Measurements from ENCODE around the gene SORCS2.

SORCS2 gene

GRCh38 chr4:7218686-7219085 is 26.3 kb downstream of the SORCS2 start:
- no peaks in the 10 kb centered on the region for H3K9me3 ChIP-seq (ENCODE audit: insufficient read depth, low read length, severe bottlenecking)
- H3K36me3 ChIP-seq (ENCODE audit: insufficient read depth, low read length), result no peaks in the 10 kb centered on the region
- H3K9ac ChIP-seq (ENCODE audit: low read depth, low read length), result no peak overlapping the region
- H3K27me3 ChIP-seq (ENCODE audit: insufficient read depth, low read length, poor library complexity), result peaks cover 11% of the 10 kb centered on the region
- no peak overlapping the region for H3K4me2 ChIP-seq (ENCODE audit: insufficient read depth, low read length)
- no peaks in the 10 kb centered on the region for H3K79me2 ChIP-seq (ENCODE audit: insufficient read depth, low read length)
- no peaks in the 10 kb centered on the region; the same call in 1 of the 2 replicates for H4K20me1 ChIP-seq (ENCODE audit: insufficient read depth, low read length)
- H3K4me3 ChIP-seq (ENCODE audit: low read depth in 1 of 2, low read length in 2 of 2), result no peak overlapping the region
- no peak for DNase-seq
- H3K4me1 ChIP-seq (ENCODE audit: insufficient read depth, low read length), result no peaks in the 10 kb centered on the region
- H2AFZ ChIP-seq (ENCODE audit: low read depth, low read length), result no peak overlapping the region
- no peak for ATAC-seq (ENCODE audit: insufficient read depth, low read depth)
- TF ChIP-seq CTCF (IDR thresholded peaks at IDR 0.05; ENCODE audit: borderline replicate concordance, extremely low read depth, low read length, poor library complexity, severe bottlenecking), result no peak
- TF ChIP-seq EZH2 (IDR thresholded peaks at IDR 0.05; ENCODE audit: borderline replicate concordance, low read depth, low read length, severe bottlenecking), result no peak
- no peak overlapping the region for H3K27ac ChIP-seq (ENCODE audit: low read length)

DNA sequence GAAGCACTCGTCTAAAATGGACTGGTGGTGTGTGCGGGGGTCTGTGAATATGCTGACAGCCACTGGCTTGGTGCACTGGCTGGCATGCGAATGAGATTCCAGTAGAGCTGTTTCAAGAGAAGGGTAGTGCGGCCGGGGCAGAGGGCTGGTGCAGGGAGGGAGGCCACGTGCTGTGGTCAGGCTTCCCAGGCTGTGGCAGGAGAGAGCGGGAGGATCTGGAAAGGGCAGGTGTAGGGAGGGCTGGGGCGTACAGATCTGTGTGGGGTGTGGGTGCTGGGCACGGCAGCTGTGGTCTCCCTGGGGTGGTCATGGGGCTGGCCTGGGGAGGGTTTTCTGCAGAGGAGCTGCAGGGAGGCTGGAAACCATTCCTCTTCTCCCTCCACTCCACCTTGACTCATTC is 30.2 kb downstream of the SORCS2 start:
- Histone ChIP-seq H3K36me3 (ENCODE audit: insufficient read depth, low read length) (no peaks in the 10 kb centered on the region), H3K9me3 (ENCODE audit: insufficient read depth, low read length, severe bottlenecking) (no peaks in the 10 kb centered on the region), H3K4me1 (ENCODE audit: insufficient read depth, low read length) (no peaks in the 10 kb centered on the region), H2AFZ (ENCODE audit: low read depth, low read length) (no peak overlapping the region), H3K4me3 (ENCODE audit: low read depth in 1 of 2, low read length in 2 of 2) (no peak overlapping the region), H3K79me2 (ENCODE audit: insufficient read depth, low read length) (no peaks in the 10 kb centered on the region), H3K27ac (ENCODE audit: low read length) (no peak overlapping the region), H3K9ac (ENCODE audit: low read depth, low read length) (no peak overlapping the region), H3K4me2 (ENCODE audit: insufficient read depth, low read length) (no peak overlapping the region), H4K20me1 (ENCODE audit: insufficient read depth, low read length) (peaks cover 4% of the 10 kb centered on the region; the same call in 1 of the 2 replicates), H3K27me3 (ENCODE audit: insufficient read depth, low read length, poor library complexity) (peaks cover 11% of the 10 kb centered on the region)
- DNase-seq (no peak), ATAC-seq (ENCODE audit: insufficient read depth, low read depth) (no peak)
- TF ChIP-seq CTCF (IDR thresholded peaks at IDR 0.05; ENCODE audit: borderline replicate concordance, extremely low read depth, low read length, poor library complexity, severe bottlenecking) (no peak), EZH2 (IDR thresholded peaks at IDR 0.05; ENCODE audit: borderline replicate concordance, low read depth, low read length, severe bottlenecking) (no peak)

DNA sequence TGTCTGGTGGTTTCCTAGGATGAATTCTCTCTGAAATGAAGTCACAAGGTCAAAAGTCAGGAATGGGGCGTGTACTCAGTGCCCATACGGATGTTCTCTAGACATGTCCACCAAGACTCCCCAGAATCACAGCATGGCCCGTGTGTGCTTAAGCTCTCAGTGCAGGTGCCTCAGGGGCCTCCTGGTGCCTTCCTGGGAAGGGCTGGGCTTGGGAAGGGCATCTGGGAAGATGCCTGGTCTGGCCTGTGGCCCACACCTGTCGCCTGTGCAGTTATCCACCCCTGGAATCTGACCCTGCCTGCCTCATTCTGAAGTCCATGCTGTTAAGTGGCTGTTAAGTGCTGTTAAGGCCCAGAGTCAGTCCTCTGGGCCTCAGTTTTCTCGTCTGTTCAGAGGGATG is 31.2 kb downstream of the SORCS2 start:
- H3K27ac ChIP-seq (ENCODE audit: low read length), result no peak overlapping the region
- H3K79me2 ChIP-seq (ENCODE audit: insufficient read depth, low read length), result no peaks in the 10 kb centered on the region
- H3K4me2 ChIP-seq (ENCODE audit: insufficient read depth, low read length), result no peak overlapping the region
- no peak overlapping the region for H3K4me3 ChIP-seq (ENCODE audit: low read depth in 1 of 2, low read length in 2 of 2)
- H3K4me1 ChIP-seq (ENCODE audit: insufficient read depth, low read length), result no peaks in the 10 kb centered on the region
- peaks cover 11% of the 10 kb centered on the region for H3K27me3 ChIP-seq (ENCODE audit: insufficient read depth, low read length, poor library complexity)
- TF ChIP-seq EZH2 (IDR thresholded peaks at IDR 0.05; ENCODE audit: borderline replicate concordance, low read depth, low read length, severe bottlenecking) (no peak), CTCF (IDR thresholded peaks at IDR 0.05; ENCODE audit: borderline replicate concordance, extremely low read depth, low read length, poor library complexity, severe bottlenecking) (no peak)
- ATAC-seq (ENCODE audit: insufficient read depth, low read depth) (no peak), DNase-seq (no peak)
- H3K36me3 ChIP-seq (ENCODE audit: insufficient read depth, low read length), result no peaks in the 10 kb centered on the region
- no peak overlapping the region for H2AFZ ChIP-seq (ENCODE audit: low read depth, low read length)
- peaks cover 4% of the 10 kb centered on the region; the same call in 1 of the 2 replicates for H4K20me1 ChIP-seq (ENCODE audit: insufficient read depth, low read length)
- no peak overlapping the region for H3K9ac ChIP-seq (ENCODE audit: low read depth, low read length)
- H3K9me3 ChIP-seq (ENCODE audit: insufficient read depth, low read length, severe bottlenecking), result no peaks in the 10 kb centered on the region

DNA sequence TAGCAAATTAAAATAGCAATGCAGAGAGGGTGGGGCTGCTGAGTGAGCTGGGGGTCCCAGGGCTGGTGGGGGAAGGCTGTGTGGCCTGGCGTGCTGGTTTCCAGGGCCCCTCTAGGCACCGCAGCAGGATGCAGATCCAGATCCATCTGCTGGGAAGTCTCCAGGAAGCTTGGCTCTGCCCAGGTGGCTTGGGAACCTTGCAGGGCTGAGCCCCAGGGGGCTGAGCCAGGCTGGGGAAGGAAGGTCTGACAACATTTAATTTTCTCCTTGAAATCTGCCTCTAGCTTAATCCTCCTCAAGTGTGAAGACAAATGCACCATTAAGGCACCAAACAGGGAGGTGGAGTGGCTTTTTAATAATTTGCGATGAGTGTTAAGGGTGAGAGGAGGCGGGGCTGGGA is 31.7 kb downstream of the SORCS2 start:
- TF ChIP-seq CTCF (IDR thresholded peaks at IDR 0.05; ENCODE audit: borderline replicate concordance, extremely low read depth, low read length, poor library complexity, severe bottlenecking) (no peak), EZH2 (IDR thresholded peaks at IDR 0.05; ENCODE audit: borderline replicate concordance, low read depth, low read length, severe bottlenecking) (no peak)
- peaks cover 4% of the 10 kb centered on the region; the same call in 1 of the 2 replicates for H4K20me1 ChIP-seq (ENCODE audit: insufficient read depth, low read length)
- H2AFZ ChIP-seq (ENCODE audit: low read depth, low read length), result no peak overlapping the region
- DNase-seq (no peak), ATAC-seq (ENCODE audit: insufficient read depth, low read depth) (no peak)
- no peaks in the 10 kb centered on the region for H3K4me1 ChIP-seq (ENCODE audit: insufficient read depth, low read length)
- H3K36me3 ChIP-seq (ENCODE audit: insufficient read depth, low read length), result no peaks in the 10 kb centered on the region
- no peak overlapping the region for H3K4me3 ChIP-seq (ENCODE audit: low read depth in 1 of 2, low read length in 2 of 2)
- no peak overlapping the region for H3K4me2 ChIP-seq (ENCODE audit: insufficient read depth, low read length)
- H3K27ac ChIP-seq (ENCODE audit: low read length), result no peak overlapping the region
- no peak overlapping the region for H3K9ac ChIP-seq (ENCODE audit: low read depth, low read length)
- H3K79me2 ChIP-seq (ENCODE audit: insufficient read depth, low read length), result no peaks in the 10 kb centered on the region
- H3K27me3 ChIP-seq (ENCODE audit: insufficient read depth, low read length, poor library complexity), result peaks cover 11% of the 10 kb centered on the region
- H3K9me3 ChIP-seq (ENCODE audit: insufficient read depth, low read length, severe bottlenecking), result no peaks in the 10 kb centered on the region
